HG02798 (cell line): ENCODE data around the gene ZBTB7C.

Experiments used
- ATAC-seq: cut with Tn5 transposase; IDR thresholded peaks from one replicate; pipeline ENCODE4 v1.9.1; 2021; ENCODE audit warnings: mild to moderate bottlenecking; ENCODE audit not compliant: unreplicated experiment, poor library complexity

ZBTB7C gene

GRCh38 chr18:48084858-48085257, 324.3 kb downstream of the ZBTB7C start:
- ATAC-seq = no peak

DNA sequence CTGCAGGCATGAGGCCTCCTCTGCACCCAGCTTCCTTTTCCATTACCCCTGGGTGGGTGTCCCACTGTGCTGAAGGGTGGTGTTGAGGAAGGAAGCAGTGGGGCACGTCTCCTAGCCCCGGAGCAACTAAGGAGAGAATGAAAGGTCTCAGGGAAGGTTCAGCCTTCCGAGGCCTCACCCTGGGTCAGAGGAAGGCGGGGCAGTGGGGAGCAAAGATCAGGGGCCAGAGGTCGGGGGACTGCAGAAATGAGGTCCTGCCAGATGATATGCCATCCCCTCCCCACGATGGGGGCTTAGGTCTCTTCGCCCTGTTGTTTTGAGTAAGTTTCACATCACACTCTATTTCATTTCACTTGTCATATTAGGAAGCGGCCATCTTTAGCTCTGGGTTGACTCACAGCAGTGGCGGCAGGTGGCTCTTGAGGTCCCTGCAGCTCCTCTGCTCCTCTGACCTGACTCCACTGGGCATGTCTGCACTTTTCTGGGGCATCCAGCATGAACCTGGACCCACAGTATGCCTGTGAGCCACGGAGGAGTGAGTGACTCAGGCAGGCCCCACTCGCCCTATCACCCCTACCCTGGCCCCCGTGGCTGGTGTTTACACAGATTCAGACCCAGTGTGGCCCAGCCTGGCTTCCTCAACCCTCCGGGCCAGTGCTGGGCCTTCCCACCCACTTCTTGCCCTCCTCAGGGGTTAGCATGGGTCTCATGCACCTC, 325.0 kb downstream of the ZBTB7C start:
- ATAC-seq = no peak

GRCh38 chr18:48080546-48080945, 328.6 kb downstream of the ZBTB7C start:
- no peak for ATAC-seq

- ATAC-seq = no peak
Observed at GRCh38 chr18:48079885-48080284, 329.3 kb downstream of the ZBTB7C start.

DNA sequence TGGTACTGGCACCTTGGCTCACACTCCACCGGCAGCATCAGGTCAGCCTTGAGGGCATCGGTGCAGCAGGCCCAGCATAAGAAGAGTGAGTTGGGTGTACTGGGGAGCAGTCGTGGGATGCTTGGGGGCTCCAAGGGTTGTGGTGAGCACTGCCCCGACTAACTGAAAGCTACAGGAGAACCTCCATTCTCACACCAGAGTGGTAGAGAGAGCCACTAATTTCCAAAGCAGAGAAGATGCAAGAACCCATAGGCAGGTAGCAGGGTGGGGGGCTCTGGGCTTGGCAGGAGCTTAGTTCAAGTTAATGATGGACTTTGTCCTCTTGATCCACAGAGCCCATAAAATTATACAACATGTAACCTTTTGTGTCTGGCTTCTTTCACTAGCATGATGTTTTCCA, 330.7 kb downstream of the ZBTB7C start:
- no peak for ATAC-seq

GRCh38 chr18:48077291-48077690, 331.9 kb downstream of the ZBTB7C start:
- no peak for ATAC-seq

GRCh38 chr18:48076461-48076860, 332.7 kb downstream of the ZBTB7C start:
- no peak for ATAC-seq

DNA sequence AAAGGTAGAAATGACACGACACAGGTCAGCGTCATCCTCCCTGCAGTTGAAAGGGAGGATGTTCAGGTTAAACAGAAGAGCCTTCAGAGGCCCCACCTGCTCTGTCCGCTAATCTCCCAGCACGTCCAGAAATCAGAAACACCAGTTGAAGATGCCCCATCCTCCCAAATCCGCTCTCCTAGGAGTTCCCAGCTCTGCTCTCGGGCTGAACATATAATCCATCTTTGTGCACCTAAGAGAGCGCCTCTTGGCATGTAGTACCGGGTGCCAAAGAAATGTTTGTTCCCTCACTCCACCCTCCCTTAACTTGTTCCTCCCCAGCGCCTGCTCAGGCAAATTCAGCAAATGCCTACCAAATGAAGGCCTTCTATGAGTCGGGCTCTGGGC, 333.5 kb downstream of the ZBTB7C start:
- ATAC-seq = no peak

DNA sequence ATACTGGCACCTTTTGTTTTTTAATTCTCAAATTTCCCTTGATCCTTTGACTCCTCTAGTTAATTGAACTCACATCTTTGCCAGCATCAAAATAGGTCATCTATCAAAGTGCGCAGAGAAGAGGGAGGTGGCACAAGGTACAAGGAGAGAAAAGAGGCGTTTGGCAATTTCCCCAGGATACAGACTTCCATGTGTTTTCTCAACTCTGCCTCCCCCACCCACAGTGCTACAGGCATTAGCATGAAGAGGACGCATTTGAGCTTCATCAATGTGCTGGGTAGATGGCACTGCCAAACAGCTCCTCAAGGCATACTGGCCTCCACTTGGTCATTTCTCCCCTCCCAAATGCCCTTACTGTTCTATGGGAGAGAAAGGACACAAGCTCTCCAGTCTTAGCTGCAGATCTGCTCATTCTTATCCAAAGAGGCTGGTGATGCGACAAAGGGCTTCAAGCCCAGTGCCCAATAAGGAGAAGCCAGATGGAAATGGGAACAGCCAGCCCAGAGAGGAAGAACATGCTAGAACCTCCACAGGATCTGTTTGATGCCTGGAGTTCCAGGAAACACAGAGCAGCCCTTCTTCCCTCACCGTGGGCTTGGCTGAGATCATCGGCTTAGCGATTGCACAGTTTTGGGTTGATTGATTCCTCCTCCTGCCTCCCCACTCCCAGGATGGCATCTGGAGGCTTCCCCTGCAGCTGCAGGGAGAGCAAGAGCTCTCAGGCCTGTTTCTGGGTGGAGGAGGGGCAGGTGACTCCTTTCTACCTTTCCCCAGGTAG, 334.1 kb downstream of the ZBTB7C start:
- ATAC-seq = no peak

- ATAC-seq = no peak
Observed at GRCh38 chr18:48073211-48073930, 335.8 kb downstream of the ZBTB7C start.

- ATAC-seq = no peak
Observed at GRCh38 chr18:48072428-48073204, 336.6 kb downstream of the ZBTB7C start.

DNA sequence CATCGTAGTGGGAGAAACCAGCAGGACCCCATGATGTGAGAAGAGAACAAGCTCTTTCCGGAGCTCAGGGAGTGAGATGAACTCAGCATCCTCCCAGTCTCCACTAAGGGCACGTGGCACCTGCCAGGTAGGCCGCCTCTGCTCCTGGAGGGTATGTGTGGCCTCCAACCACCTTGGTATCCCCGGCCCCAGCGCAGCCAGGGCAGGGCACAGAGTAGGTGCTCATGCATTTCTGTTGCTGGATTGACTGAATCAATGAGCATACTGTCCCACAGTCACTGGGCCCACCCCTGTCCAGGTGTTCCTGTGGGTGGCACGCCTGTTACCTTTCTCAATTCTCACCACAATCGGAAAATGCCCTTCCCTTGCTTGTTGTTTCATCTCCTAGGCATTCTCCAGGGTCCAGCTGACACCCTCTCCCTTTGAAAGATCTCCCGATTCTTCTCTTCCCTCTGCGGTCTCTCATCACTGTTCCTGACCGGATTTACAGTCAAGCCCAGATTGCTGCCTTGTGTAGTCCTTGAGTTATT, 340.2 kb downstream of the ZBTB7C start:
- ATAC-seq = no peak

DNA sequence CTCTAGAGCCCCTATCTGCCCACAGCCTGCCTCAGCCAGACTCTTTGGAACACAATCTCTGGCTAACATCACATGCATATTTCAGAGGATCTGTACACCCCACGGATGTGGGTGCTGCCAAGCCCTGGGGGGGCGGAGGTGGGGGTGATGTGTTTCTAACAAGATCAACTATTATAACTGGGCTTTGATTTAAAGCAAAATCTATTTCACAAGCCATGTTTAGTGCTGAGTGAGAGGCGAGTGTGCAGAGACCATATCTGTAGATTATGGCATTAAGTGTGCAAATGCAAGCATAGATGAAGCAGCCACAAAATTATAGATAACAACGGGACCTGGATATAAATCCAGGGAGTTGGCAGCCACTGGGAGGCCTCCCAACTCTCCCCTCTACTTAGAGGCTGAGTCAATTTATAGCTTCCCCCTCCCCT, 342.9 kb downstream of the ZBTB7C start:
- no peak for ATAC-seq

DNA sequence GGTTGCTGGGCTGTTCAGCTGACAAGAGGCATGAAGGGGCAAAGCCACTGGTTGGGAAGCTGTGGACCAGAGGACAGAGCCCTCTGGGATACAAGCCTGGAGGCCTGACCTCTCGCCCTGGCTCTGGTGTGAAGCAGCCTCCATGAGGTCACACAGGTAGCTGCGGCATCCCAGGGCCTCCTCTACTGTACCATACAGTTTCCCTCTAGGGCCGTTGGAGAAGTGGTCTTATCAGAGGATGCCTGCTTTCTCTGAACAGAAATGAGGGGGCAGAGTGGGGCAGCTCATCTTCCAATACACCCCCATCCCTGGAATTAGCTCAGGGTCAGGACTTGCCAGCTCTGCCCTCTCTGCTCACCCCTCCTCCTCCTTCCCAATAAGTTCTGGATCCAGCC, 343.6 kb downstream of the ZBTB7C start:
- ATAC-seq = no peak

DNA sequence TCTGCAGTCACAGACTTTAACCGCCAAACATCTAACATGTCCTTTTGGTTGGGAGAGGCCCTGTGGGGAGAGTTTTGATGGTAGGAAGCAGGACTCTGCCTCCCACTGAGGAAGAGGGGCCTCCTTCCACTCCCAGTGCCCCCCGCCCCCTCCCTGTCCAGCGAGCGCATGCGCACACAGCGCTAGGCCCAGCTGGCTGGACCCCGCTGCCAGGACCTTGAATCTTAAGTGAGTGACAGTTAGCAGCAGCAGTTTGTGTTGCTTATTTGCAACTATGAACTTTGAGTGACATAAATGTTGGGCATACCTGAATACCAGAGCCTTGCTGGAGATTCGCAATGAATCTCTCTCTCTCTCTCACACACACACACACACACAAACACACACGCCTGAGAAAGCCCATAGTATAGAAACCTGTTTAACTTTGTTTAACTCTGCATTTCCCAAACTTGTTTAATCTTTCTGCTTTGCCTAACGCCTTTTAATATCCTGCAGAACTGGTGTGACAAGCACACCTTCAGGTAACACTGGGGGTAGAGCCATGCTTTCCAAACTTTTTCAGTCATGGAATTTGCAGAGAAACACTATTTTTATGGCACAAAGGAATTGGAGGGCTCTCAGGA, 344.1 kb downstream of the ZBTB7C start:
- ATAC-seq = no peak

GRCh38 chr18:48061781-48062570, 347.2 kb downstream of the ZBTB7C start:
- no peak for ATAC-seq

GRCh38 chr18:48060970-48061369, 348.2 kb downstream of the ZBTB7C start:
- no peak for ATAC-seq

- ATAC-seq = no peak
Observed at GRCh38 chr18:48060346-48060745, 348.8 kb downstream of the ZBTB7C start.

GRCh38 chr18:48059455-48060010, 349.6 kb downstream of the ZBTB7C start:
- ATAC-seq = no peak
